ENCODE measurements around the gene ZNF280D. TPM values are rescaled to one million over a fixed set of nuclear protein-coding genes. Genes with fewer than 3 reads are reported as not detected.

The ZNF280D gene
- total RNA-seq, 1 donor from 2014 or later = 10.0 TPM

- H3K4me3 Mint-ChIP-seq = no peak overlapping the region
- H3K27me3 Mint-ChIP-seq (ENCODE audit: low read depth) = no peaks in the 10 kb centered on the region
- H3K27ac Mint-ChIP-seq (ENCODE audit: unreplicated experiment) = no peak overlapping the region
- peaks cover 10% of the 10 kb centered on the region for H3K36me3 Mint-ChIP-seq (ENCODE audit: low read depth)
- H3K4me1 Mint-ChIP-seq = no peaks in the 10 kb centered on the region
- H3K9me3 Mint-ChIP-seq = peaks cover 10% of the 10 kb centered on the region
- TF ChIP-seq CTCF (conservative IDR thresholded peaks at IDR 0.05) = no peak
- no peak for DNase-seq (ENCODE audit: low read depth, low spot score)
These were observed 9.1 kb downstream of the ZNF280D start for GRCh38 chr15:56724232-56724631.

- no peaks in the 10 kb centered on the region for H3K4me1 Mint-ChIP-seq
- DNase-seq (ENCODE audit: low read depth, low spot score) = no peak
- TF ChIP-seq CTCF (conservative IDR thresholded peaks at IDR 0.05) = no peak
- no peaks in the 10 kb centered on the region for H3K27me3 Mint-ChIP-seq (ENCODE audit: low read depth)
- H3K9me3 Mint-ChIP-seq = peaks cover 10% of the 10 kb centered on the region
- peaks cover 10% of the 10 kb centered on the region for H3K36me3 Mint-ChIP-seq (ENCODE audit: low read depth)
- no peak overlapping the region for H3K4me3 Mint-ChIP-seq
- H3K27ac Mint-ChIP-seq (ENCODE audit: unreplicated experiment) = no peak overlapping the region
These were observed 9.5 kb downstream of the ZNF280D start for GRCh38 chr15:56723787-56724186.

- no peak for DNase-seq (ENCODE audit: low read depth, low spot score)
- Mint-ChIP-seq H3K27ac (ENCODE audit: unreplicated experiment) (no peak overlapping the region), H3K27me3 (ENCODE audit: low read depth) (no peaks in the 10 kb centered on the region), H3K9me3 (peaks cover 10% of the 10 kb centered on the region), H3K36me3 (ENCODE audit: low read depth) (peaks cover 10% of the 10 kb centered on the region), H3K4me1 (no peaks in the 10 kb centered on the region), H3K4me3 (no peak overlapping the region)
- no peak for TF ChIP-seq CTCF (conservative IDR thresholded peaks at IDR 0.05)
These were observed 13.3 kb downstream of the ZNF280D start for GRCh38 chr15:56719774-56720555.

GRCh38 chr15:56719021-56719612 is 14.2 kb downstream of the ZNF280D start:
- no peak for DNase-seq (ENCODE audit: low read depth, low spot score)
- Mint-ChIP-seq H3K4me1 (no peaks in the 10 kb centered on the region), H3K27me3 (ENCODE audit: low read depth) (no peaks in the 10 kb centered on the region), H3K27ac (ENCODE audit: unreplicated experiment) (no peak overlapping the region), H3K9me3 (peaks cover 10% of the 10 kb centered on the region), H3K4me3 (no peak overlapping the region), H3K36me3 (ENCODE audit: low read depth) (peaks cover 10% of the 10 kb centered on the region)
- TF ChIP-seq CTCF (conservative IDR thresholded peaks at IDR 0.05) = no peak

- DNase-seq (ENCODE audit: low read depth, low spot score) = no peak
- Mint-ChIP-seq H3K36me3 (ENCODE audit: low read depth) (peaks cover 6% of the 10 kb centered on the region), H3K27me3 (ENCODE audit: low read depth) (no peaks in the 10 kb centered on the region), H3K4me3 (no peak overlapping the region), H3K9me3 (peaks cover 9% of the 10 kb centered on the region), H3K4me1 (no peaks in the 10 kb centered on the region), H3K27ac (ENCODE audit: unreplicated experiment) (no peak overlapping the region)
- TF ChIP-seq CTCF (conservative IDR thresholded peaks at IDR 0.05) = no peak
These were observed 14.7 kb downstream of the ZNF280D start for GRCh38 chr15:56718560-56718959.

Measured in neural crest cell (in vitro differentiated cells).